Stimulated activated CD4-positive, alpha-beta T cell treated with anti-CD3 and anti-CD28 coated beads, TNF-alpha, amount 100 ng/mL, for 4 hours (primary cell): ENCODE results near the gene PEX14.

Source experiments
- DNase-seq, 3 experiments: peaks; one replicate each; pipeline ENCODE4 v3.0.0-alpha.2; 2020; ENCODE audit warnings: low read depth in 3 of 3

The PEX14 gene

DNA sequence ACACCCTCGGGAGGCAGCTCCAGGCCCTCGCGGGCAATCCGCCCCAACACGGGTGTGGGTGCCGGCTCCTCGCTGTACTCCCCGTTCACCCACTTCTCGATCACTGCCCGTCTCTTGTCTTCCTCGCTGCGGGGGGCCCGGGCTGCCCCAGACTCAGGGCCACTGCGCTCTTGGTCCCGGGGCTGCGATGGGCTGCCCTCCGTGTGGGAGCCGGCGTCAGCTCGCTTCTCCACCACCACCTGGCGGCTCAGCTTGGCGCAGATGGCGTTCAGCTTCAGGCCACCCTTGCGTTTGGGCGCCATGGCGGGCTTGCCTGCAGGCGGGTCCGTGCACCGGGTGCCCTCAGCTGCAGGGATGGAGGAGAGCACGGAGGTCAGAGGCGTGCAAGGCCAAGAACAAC, 190.5 kb downstream of the PEX14 start:
- DNase-seq: no peak

- no peak for DNase-seq
Observed at GRCh38 chr1:10665930-10666850, 191.4 kb downstream of the PEX14 start.

DNA sequence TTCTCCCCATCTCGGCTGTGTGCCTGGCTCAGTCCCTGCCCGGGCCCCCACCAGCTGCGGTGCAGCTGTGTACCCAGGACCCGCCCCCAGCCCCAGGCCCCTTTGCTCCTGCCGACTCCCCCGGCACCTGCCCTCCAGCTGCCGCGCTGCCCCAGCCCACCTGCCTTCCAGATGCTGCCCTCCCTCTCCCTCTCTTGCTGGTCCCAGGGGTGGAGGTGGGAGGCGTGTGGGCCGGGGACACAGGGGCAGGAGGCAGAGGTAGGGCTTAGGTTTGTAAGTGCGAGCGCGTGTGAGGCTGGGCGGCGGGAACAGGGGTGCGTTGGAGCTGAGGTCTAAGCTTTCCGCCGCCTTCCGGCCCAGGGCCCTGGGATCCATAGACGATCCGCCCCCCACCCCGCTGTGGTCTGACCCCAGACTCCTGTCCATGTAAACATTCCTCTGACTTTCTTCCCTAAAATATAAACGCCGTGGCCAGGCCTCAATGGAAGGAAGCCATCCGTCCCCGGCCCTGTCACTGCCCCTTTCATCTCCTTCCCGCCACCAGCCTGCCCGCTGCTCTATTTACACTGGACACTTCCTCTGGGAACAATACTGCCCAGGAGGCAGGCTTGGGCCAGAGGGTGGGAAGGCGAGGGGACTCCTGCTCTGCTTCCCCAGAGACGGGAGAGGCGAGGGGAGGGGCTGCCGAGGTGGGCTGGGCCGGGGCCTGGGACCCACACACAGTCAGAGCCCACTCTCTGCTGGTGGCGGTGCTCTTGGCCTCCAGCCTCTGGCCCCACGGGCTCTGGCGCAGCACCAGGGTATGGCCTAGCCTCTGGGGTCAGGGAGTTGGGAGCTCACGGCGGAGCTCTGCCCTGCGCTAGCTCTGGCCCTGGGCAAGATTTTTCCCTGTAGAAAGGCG, 193.4 kb downstream of the PEX14 start:
- DNase-seq: no peak

DNA sequence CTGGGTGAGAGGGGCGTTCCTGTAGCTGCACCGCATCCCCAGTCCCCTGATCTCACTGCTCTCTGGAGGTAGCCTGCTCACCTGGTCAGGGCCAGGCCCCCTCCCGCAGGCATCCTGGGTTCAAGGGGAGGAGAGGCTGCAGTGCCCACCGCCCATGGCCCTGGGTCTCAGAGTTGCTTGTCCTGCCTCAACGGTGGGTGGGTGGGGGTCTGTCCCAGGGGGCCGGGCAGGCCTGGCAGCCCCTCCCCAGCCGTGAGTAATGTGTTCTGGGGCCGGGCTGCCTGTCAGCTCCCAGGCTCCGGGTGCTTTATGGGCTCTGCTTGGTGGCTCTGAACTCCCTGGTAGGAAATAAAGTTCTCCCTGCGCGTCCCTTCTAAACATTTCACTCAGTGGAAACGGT, 194.8 kb downstream of the PEX14 start:
- no peak for DNase-seq

DNA sequence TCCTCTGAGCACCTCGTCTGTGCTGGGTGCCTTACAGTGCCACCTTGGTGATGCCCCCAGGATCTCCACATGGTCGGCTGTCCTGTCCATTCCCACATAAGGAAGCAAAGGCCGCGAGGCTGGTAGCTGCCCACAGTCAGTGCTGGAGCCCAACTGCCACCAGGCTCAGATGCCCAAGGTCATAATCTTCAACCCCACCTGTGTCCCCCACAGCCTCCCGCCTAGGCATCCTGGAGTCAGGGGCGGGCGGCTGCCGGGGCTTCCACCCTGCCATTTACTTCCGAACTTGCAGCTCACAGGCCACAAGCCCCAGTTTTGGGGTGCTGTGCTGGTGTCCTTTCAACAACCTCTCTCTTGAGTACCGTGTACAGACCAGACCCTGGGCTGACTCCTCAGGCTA, 195.4 kb downstream of the PEX14 start:
- DNase-seq: no peak

- no peak for DNase-seq
Observed at GRCh38 chr1:10671090-10671489, 196.3 kb downstream of the PEX14 start.

DNA sequence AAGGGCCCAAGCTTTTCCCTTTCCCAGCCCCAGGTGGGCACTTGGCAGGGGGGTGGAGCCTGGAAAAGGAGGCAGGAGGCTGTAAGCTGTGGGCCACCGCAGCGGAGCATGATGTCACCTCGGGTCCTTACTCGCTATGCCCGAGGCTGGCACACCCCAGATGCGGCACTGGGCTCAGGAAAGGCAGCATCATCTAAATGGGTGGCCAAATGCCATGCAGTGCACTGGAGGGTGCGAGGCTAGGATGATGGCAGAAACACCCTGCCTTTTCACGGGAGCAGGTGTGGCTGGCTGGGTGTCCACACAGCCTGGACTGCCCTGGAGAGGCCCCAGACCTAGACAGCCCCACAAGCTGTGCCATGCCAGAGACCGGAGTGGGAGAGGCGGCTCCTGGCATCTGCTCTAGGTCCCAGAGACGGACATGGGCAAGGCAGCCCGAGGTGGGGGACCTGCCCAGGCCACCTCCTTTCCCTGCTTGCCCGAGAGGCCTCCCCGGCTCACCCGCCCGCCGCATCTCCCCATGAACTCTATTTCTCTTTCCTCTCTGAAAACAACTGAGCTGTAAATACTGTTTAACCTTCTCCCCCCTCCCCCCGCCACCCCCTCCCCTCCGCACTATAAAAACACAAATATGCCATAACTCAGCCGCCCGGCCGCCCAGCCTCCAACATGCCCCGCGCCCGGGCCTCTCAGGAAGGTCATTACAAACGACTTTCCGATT, 197.0 kb downstream of the PEX14 start:
- DNase-seq: no peak

DNA sequence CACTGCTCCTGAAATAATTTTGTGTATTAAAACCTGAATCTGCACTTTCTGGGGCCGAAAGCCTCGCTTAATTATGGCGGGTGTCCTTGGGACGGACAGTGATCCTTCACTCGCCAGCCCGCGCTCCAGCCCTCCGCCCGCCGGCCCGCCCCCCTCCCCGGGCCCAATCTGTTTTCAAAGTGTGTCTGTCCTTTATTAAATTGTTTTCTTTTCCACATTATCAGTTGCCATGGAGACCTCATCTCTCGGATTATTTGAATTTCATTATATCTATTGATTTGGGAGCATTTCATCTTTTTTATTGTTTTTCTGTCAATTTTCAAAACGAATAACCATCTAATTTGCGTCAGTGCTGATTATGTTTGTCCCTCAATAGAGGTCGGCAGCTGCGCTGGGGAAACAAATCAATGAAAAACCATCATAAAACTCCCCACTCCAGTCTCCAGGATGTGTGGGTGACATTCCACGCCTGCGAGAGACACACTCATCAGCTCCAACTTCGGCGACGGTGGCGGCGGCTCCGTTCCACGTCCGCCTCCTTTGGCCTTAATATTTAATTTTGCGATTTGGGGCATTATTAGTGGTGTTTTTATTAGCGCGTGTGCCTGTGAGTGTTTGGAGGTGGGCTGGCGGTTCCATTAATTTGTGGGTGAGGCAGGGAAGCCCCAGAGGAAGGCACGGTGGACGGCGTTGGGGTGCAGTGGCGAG, 197.7 kb downstream of the PEX14 start:
- no peak for DNase-seq

DNA sequence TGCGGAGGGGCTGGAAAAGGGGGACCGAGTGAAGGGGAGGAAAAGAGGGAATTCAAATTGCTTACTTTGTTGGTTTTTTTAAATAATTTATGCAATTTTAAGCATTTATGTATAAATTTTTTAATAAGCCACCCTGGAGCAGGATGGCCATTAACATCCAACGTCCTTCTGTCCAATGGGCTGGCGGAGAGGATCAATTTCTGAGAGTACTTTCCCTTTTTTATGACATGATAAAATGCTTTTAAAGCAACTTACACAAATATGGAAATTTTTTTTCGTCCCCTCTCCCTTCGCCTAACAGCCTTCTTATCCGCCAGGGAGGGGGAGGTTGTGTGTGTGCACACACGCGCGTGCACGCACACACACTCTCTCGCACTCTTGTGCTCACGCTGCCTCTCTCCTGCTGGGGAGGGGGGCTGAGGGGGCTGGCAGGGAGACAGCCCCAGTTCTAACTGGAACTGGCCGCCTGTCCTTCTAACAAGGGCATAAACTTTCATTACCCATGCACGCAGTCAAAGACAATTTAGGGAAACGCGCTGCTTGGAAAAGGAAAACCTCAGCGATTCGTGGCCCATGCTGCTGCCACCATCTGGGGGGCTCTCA, 198.5 kb downstream of the PEX14 start:
- DNase-seq: no peak

DNA sequence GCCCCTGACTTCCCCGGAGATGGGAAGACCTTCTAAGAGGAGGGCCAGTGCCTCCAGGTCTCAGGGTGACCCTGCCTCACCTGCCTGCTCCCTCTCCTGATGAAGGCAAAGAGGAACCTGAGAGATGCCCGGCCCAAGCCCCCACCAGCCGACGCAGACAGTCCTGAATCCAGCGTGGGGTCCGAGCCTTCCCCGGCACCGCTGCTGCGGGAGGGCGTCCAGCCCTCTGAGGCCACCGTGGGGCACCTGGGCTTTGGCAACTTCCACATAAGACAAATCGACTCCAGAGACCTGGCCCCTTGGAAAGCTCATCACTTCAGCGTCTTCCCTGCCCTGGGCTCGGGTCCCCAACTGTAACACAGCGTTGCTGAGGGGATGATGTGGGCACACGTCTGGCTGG, 199.5 kb downstream of the PEX14 start:
- DNase-seq: no peak

DNA sequence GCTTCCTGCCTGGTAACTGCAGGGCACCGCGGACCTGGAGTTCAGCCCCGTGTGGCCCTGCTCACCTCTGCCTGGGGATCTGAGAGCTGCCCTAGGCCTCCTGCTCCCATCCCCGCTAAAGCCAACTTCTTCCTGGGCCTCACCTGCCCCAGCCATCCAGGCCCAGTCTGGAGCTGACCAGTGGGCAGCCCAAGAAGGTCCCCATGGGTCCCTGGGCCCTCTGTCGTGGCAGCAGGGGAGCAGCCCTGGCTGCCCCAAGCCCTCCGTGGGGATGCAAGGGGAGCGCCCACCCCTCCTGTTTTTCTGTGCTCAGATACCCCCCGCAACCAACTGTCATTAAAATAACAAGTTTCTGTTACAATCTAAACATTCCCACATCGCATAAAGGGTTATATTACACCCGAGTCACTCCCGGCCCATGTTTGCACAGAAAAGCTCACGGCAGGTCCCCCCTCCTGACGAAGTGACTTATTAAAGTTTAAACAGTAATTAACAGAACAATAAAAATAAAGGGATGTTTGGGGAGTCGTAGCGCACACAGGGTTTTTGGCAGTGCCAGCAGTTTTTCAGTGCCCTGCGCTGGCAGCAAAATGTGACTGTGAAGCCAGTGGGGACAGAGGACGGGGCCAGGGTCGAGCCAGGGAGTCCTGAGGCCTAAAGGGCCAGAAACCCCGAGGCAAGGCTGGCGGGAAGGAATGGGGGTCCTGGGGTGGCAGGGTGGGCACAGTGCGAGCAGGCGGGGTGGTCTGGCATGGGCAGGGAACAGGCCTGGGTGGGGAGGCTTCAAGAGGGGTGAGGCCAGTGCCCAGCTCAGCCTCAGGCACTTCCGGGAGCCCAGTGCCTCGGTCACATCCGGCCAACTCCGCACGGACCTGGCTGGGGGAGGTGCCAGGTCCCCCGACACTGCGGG, 200.2 kb downstream of the PEX14 start:
- no peak for DNase-seq

GRCh38 chr1:10675813-10676212, 201.1 kb downstream of the PEX14 start:
- DNase-seq: no peak

GRCh38 chr1:10676963-10677362, 202.2 kb downstream of the PEX14 start:
- DNase-seq: no peak

GRCh38 chr1:10677491-10678391, 203.0 kb downstream of the PEX14 start:
- DNase-seq: no peak

- DNase-seq: no peak
Observed at GRCh38 chr1:10678402-10678801, 203.7 kb downstream of the PEX14 start.

DNA sequence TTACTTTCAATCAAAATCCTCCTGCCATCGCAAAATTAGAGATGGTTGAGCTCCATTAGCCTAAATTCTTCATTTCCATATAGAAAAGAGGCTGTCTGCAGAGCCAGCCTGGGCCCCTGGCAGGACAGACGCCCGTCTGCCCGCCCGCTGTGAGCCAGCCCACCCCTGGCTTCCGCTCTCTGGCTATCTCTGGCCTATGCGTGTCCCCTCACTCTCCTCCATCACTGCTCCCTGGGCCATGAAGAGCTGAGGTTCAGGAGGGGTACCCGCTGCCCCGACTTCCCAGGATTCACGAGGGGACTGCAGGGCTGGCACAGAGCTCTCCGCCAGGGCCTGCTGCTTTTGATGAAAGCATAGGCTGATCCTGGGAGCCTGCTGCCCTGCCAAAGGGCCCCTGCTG, 204.1 kb downstream of the PEX14 start:
- DNase-seq: no peak

- DNase-seq: no peak
Observed at GRCh38 chr1:10679496-10680220, 204.9 kb downstream of the PEX14 start.
